ENCODE results near the gene NDUFB5.

GRCh38 chr3:179668429-179668828 lies 63.8 kb downstream of the NDUFB5 start:
- TF ChIP-seq POLR2A (IDR thresholded peaks at IDR 0.05) (no peak), POLR2AphosphoS5 (IDR thresholded peaks at IDR 0.05) (no peak)
